Fibroblast of lung (primary cell): Measurements from ENCODE around the gene PGR. TPM values are rescaled to one million over a fixed set of nuclear protein-coding genes. Genes with fewer than 3 reads are reported as not detected.
A peak's percentile ranks its signal among the peaks of the same experiment; 100 is the strongest.

Experiments used
- DNase-seq, 2 donors: peaks; one replicate each; pipeline versions ENCODE4 v3.0.0 to v3.0.0-alpha.2; 2010; ENCODE audit warnings: low read depth in 2 of 2
- H2AFZ ChIP-seq: 2 replicates; pipeline ENCODE4 v1.5.1; 2012; ENCODE audit warnings: low read length, control low read depth, inconsistent platforms
- H3K27ac ChIP-seq: 2 replicates; pipeline ENCODE4 v1.5.1; 2011; ENCODE audit warnings: low read length, control low read depth; ENCODE audit not compliant: insufficient read depth
- H3K27me3 ChIP-seq: 2 replicates; pipeline ENCODE4 v1.5.1; 2011; ENCODE audit warnings: mild to moderate bottlenecking, low read length; ENCODE audit not compliant: control insufficient read depth, insufficient read depth
- H3K36me3 ChIP-seq: 2 replicates; pipeline ENCODE4 v1.5.1; 2011; ENCODE audit warnings: low read length; ENCODE audit not compliant: control insufficient read depth, insufficient read depth
- H3K4me1 ChIP-seq: 2 replicates; pipeline ENCODE4 v1.5.1; 2011; ENCODE audit warnings: low read length; ENCODE audit not compliant: control insufficient read depth, insufficient read depth; ENCODE audit errors: extremely low read depth
- H3K4me2 ChIP-seq: 2 replicates; pipeline ENCODE4 v1.5.1; 2011; ENCODE audit warnings: low read length, control low read depth; ENCODE audit not compliant: insufficient read depth; ENCODE audit errors: extremely low read depth
- H3K4me3 ChIP-seq, 4 experiments: fragments of 200-600 bp in 1 of 4; sonication (generic) in 1 of 4; replicated peaks in 1 of 4; 2 replicates each; pipeline ENCODE4 v1.5.1; 2011 to 2016; ENCODE audit warnings: low read length in 4 of 4, low read depth in 3 of 4, mild to moderate bottlenecking in 3 of 4, control low read depth in 2 of 4, inconsistent platforms in 1 of 4, mixed read lengths in 1 of 4; ENCODE audit not compliant: insufficient read depth in 1 of 4; ENCODE audit errors: control extremely low read depth in 1 of 4
- H3K79me2 ChIP-seq: 2 replicates; pipeline ENCODE4 v1.5.1; 2012; ENCODE audit warnings: mild to moderate bottlenecking, low read length, inconsistent platforms; ENCODE audit not compliant: control insufficient read depth, insufficient read depth
- H3K9ac ChIP-seq: 2 replicates; pipeline ENCODE4 v1.5.1; 2011; ENCODE audit warnings: mild to moderate bottlenecking, low read length, control low read depth; ENCODE audit not compliant: insufficient read depth
- H3K9me3 ChIP-seq: 2 replicates; pipeline ENCODE4 v1.5.1; 2012; ENCODE audit warnings: low read depth, low read length; ENCODE audit not compliant: control insufficient read depth, insufficient read depth
- H4K20me1 ChIP-seq: 2 replicates; pipeline ENCODE4 v1.5.1; 2011; ENCODE audit warnings: low read length; ENCODE audit not compliant: control insufficient read depth, insufficient read depth; ENCODE audit errors: extremely low read depth
- EZH2 ChIP-seq: IDR thresholded peaks from 2 replicates; pipeline ENCODE4 v1.5.1; 2012; ENCODE audit warnings: low read length, control low read depth, mild to moderate bottlenecking; ENCODE audit errors: missing control alignments
- polyA minus RNA-seq: library from RNA; depleted of rRNA, polyadenylated mRNA; stranded (reverse); fragments of >200 nt; gene quantifications from 2 replicates; pipeline ENCODE4 v1.2.3, GENCODE V29; 2011; ENCODE audit warnings: low replicate concordance
- polyA plus RNA-seq, 2 donors: library from polyadenylated mRNA; depleted of rRNA in 1 of 2; stranded (reverse) in 1 of 2; unstranded in 1 of 2; fragments of >200 nt; gene quantifications; 2 replicates each; pipeline ENCODE4 v1.2.1, GENCODE V29; 2011 to 2012; ENCODE audit warnings: missing spikeins in 1 of 2
- total RNA-seq: library from RNA; depleted of rRNA; stranded (reverse); fragments of >200 nt; gene quantifications from 2 replicates; pipeline ENCODE4 v1.2.1, GENCODE V29; 2014
- TF ChIP-seq, protein P1 (sequence below), 2 donors: IDR thresholded peaks in 1 of 2; conservative IDR thresholded peaks in 1 of 2; 1 replicate in 1 of 2; 2 replicates in 1 of 2; pipeline ENCODE4 v1.5.1; 2011 to 2012; ENCODE audit warnings: low read length in 2 of 2, control low read depth in 1 of 2, inconsistent platforms in 1 of 2, low read depth in 1 of 2, mild to moderate bottlenecking in 1 of 2

Gene PGR
- total RNA-seq (0.77 and 2.0 TPM in 2 replicates), polyA plus RNA-seq (0.19 and 0.41 TPM in 2 replicates), polyA minus RNA-seq (1.1 and 1.4 TPM in 2 replicates)
- polyA plus RNA-seq (2012), result 0.13 and 0.73 TPM in 2 replicates

DNA sequence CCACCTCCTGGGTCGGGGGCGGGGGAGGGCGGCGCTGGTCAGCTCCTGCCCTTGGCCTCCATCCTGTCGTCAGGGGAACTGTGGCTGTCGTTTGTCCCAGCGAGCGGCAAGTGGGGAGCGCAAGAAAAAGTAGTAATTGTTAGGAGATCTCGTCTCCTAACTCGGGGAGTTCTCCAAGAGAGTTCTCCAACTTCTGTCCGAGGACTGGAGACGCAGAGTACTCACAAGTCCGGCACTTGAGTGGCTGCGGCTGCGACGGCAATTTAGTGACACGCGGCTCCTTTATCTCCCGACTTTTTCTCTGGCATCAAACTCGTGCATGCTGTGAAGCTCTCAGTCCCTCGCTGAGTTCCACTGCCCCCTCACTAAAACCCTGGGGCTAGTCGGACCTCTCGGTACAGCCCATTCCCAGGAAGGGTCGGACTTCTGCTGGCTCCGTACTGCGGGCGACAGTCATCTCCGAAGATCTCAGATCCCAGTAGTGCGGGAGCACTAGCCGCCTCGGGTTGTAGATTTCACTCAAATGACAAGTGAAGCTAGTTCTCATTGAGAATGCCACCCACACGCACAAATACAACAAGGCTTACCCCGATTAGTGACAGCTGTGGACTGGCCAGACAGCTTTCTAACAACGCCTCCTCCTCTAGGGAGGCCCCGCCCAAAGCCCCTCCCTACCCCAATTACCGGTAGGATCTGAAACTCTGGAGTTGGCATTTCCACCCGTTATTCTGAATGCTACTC, at the start of gene PGR:
Gene PGR, minus strand, starts transcription at position 611 of the 741 bp plus-strand sequence. CDS start 743 bp downstream, outside the sequence.
- Histone ChIP-seq H3K27me3 (peaks cover 12% of the 10 kb centered on the region), H3K4me3 (peak within 1 kb of the TSS; percentile 29 to 51 (median 38)), H3K9me3 (no peaks in the 10 kb centered on the region), H4K20me1 (no peaks in the 10 kb centered on the region), H3K9ac (no peak within 1 kb of the TSS), H3K4me2 (peak within 1 kb of the TSS; percentile 88), H2AFZ (peak within 1 kb of the TSS; percentile 49), H3K79me2 (no peaks in the 10 kb centered on the region), H3K4me1 (no peaks in the 10 kb centered on the region), H3K27ac (no peak within 1 kb of the TSS), H3K36me3 (no peaks in the 10 kb centered on the region)
- peak in 1 of 2 donors; percentile 12 for DNase-seq
- TF ChIP-seq, protein P1, sequence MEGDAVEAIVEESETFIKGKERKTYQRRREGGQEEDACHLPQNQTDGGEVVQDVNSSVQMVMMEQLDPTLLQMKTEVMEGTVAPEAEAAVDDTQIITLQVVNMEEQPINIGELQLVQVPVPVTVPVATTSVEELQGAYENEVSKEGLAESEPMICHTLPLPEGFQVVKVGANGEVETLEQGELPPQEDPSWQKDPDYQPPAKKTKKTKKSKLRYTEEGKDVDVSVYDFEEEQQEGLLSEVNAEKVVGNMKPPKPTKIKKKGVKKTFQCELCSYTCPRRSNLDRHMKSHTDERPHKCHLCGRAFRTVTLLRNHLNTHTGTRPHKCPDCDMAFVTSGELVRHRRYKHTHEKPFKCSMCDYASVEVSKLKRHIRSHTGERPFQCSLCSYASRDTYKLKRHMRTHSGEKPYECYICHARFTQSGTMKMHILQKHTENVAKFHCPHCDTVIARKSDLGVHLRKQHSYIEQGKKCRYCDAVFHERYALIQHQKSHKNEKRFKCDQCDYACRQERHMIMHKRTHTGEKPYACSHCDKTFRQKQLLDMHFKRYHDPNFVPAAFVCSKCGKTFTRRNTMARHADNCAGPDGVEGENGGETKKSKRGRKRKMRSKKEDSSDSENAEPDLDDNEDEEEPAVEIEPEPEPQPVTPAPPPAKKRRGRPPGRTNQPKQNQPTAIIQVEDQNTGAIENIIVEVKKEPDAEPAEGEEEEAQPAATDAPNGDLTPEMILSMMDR (conservative IDR thresholded peaks at IDR 0.05 in 1 of 2, IDR thresholded peaks at IDR 0.05 in 1 of 2; ENCODE audit: low read depth in 1 of 2, low read length in 2 of 2), result no peak
- peak; percentile 84 for TF ChIP-seq EZH2

DNA sequence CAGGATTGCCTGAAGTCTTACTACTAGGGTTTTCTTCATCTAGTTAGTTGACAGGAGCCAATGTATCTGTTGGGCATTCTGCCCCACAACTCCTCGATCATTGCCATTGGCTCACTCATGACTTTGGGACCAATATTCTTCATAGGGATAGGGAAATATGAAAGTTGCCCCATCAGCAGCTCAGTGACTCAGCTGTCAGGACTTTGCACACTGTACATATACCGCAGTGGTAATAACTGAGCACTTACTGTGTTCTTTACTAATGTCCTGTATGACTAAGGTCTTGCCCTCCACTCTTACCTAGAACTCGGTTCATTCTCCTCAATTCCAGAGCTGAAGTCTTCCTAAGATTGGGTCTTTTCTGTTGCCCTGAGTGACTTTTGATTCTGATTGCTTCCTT, 46.8 kb upstream of the PGR start:
- H3K4me3 ChIP-seq, result no peak overlapping the region
- no peaks in the 10 kb centered on the region for H3K79me2 ChIP-seq
- H3K4me2 ChIP-seq, result no peak overlapping the region
- H4K20me1 ChIP-seq, result no peaks in the 10 kb centered on the region
- H3K27me3 ChIP-seq, result no peaks in the 10 kb centered on the region
- H3K36me3 ChIP-seq, result no peaks in the 10 kb centered on the region
- DNase-seq, result peak in 1 of 2 donors; percentile 1
- H3K4me1 ChIP-seq, result no peaks in the 10 kb centered on the region
- no peak for TF ChIP-seq EZH2
- TF ChIP-seq, protein P1 (conservative IDR thresholded peaks at IDR 0.05 in 1 of 2, IDR thresholded peaks at IDR 0.05 in 1 of 2; ENCODE audit: low read depth in 1 of 2, low read length in 2 of 2), result no peak
- no peak overlapping the region for H2AFZ ChIP-seq
- H3K27ac ChIP-seq, result no peak overlapping the region
- no peak overlapping the region for H3K9ac ChIP-seq
- H3K9me3 ChIP-seq, result no peaks in the 10 kb centered on the region

DNA sequence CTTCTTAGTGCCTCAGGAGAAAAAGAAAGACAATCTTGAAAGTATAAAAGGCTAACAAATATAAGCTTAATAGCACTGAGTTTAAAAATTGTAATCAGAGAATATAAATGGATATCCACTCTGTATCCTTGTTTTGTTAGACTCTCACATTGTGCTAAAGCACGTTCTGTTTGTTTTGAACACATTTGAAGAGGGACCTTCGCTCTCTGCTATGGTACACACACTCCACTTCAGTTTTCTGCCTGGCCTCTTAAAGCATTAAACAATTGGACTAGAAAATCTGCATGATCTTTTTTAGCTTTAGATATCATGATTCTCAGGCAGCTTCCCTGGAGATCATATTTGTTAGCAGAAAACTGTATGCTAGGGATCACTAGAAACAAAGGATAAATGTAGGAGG, 40.3 kb upstream of the PGR start:
- H3K79me2 ChIP-seq, result no peaks in the 10 kb centered on the region
- no peak for DNase-seq
- no peaks in the 10 kb centered on the region for H3K27me3 ChIP-seq
- no peak overlapping the region for H3K9ac ChIP-seq
- no peaks in the 10 kb centered on the region for H3K9me3 ChIP-seq
- no peak overlapping the region for H2AFZ ChIP-seq
- H3K36me3 ChIP-seq, result no peaks in the 10 kb centered on the region
- H4K20me1 ChIP-seq, result no peaks in the 10 kb centered on the region
- no peak for TF ChIP-seq EZH2
- TF ChIP-seq, protein P1 (conservative IDR thresholded peaks at IDR 0.05 in 1 of 2, IDR thresholded peaks at IDR 0.05 in 1 of 2; ENCODE audit: low read depth in 1 of 2, low read length in 2 of 2), result no peak
- H3K27ac ChIP-seq, result no peak overlapping the region
- H3K4me1 ChIP-seq, result no peaks in the 10 kb centered on the region
- H3K4me3 ChIP-seq, result no peak overlapping the region
- H3K4me2 ChIP-seq, result no peak overlapping the region
